ENCODE data around the gene TBC1D3H.
"Not testable (repeated sequence)": the region's sequence is repeated elsewhere in the genome, so short reads cannot be mapped to it uniquely, and the experiment has no call there.

Gene TBC1D3H

DNA sequence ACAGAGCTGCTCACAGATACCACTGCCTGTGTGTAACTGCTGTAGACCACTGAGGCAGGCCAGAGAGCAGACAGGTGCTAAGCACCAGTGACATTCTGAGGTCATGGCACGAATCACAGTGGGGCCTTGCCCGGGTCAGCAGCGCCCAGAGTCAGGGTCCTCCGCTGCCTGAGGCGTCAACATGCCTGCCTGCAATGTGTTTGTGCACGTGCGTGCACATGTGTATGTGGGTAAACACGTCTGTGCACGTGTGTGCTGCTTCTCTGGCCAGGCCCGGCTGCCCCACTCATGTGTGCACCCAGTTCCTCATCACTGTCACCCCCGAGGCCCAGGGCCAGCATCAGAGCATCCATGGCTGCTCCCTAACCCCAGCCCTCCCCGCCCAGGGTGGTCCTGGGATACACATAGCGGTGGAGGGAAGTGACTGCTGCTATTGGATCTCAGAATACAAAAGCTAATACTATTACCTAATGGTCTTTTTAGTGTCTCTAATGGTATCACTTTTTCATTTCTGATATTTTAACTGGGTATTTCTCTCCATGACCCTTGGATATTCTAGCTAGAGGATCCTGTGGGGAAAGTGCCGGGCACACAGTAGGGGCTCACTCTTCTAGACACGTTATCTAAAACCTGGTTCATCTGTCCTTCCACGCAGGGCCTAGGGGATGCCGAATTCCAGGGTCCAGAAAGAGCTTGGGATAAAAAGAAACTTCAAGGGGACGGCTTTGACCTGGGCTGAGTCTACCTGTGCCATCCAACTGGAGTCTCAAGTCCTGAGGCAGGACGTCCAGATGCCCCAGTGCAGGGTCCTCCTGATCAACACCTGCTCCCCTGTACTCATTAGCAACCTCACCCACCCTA, at the start of gene TBC1D3H:
TSS of gene TBC1D3H (minus strand) at position 51 of the 861 bp plus-strand sequence. CDS start 1,540 bp downstream, outside the sequence.
- not testable (repeated sequence) for DNase-seq

DNA sequence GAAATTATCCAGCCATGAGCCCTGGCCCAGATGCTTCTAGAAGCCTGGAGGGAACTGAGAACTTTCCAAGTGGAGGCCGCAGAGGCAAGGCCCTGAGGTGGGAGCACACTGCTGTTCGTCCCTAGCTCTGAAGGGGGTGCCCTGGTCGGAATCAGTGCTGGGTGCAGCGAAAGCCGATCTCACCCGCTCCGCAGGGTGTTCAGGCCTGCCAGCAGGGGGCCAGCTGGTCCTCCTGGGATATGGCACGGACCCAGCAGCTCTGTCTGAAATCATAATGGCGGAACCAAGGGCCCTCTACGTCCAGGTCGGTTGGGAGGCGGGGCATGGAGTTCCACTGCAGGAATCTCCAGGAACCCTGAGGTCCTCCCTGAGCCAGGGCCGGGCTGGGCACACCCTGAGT, 40.7 kb upstream of the TBC1D3H start:
- not testable (repeated sequence) for DNase-seq

DNA sequence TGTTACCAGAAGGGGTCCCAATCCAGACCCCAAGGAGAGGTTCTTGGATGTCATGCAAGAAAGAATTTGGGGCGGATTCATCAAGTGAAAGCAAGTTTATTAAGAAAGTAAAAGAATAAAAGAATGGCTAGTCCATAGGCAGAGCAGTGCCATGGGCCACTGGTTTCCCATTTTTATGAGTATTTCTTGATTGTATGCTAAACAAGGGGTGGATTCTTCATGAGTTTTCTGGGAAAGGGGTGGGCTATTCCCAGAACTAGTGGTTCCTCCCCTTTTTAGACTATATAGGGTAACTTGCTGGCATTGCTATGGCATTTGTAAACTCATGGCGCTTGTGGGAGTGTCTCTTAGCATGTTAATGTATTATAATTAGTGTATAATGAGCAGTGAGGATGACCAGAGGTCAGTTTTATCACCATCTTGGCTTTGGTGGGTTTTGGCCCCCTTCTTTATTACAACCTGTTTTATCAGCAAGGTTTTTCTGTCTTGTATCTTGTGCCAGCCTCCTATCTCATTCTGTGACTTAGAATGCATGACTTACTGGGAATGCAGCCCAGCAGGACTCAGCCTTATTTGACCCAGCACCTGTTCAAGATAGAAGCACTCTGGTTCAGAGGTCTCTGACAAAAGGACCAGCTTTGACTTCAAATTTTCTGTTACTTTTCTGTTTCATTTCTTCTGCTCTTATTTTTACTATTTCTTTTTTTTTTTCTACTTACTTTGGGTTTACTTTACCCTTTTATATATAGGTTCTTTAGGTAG, 27.1 kb upstream of the TBC1D3H start:
- DNase-seq, result not testable (repeated sequence)

DNA sequence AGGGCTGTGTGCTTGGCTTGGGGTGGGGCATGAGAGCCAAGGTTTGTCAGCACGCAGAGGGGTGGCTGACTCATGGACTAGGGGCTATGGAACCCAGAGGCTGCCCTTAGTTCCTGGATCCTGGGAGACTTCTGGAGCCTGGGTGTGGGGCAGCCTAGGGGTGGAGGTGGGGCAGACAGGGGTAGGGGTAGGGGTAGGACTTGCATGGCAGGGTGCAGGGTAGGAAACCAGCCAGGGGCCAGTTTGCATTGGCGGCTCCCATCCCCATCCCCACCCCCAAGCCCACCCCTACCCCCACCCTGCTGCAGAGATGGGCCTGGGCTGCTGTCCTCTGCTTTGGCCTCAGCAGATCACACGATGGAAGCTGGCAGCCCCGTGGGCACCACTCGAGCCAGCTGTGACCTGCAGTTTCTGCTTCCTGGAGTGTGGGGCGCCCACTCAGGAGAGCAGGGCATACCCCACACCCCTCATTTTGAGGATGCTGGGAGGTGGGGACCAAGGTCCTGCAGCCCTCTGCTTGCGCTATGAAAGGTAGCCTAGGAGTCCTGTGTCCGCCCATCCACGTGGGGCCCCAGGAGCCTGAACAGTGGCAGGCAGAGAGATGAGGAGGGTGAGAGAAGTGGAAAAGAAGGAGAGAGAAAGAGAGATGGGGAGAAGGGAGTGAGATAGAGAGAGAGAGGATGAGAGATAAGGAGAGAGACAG, 2.9 kb upstream of the TBC1D3H start:
- not testable (repeated sequence) for DNase-seq

DNA sequence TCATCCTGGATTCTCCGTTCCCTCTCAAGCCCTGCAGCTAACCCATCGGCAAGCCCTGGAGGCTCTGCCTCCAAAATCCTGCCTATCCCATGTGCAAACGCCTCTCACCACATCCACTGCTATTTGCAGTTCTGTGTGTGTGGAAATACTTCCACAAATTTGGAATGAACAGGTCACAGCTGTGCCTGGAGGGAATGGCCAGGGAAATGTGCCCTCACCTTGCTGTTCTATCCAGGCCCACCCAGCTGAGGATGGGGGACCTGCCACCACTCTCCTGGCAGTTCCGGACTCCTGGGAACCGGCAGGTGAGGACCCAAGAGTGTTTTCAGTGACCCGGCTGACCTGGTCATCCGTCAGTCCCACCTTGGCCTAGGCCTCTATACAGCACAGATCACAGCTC, 12.3 kb downstream of the TBC1D3H start:
- not testable (repeated sequence) for DNase-seq

DNA sequence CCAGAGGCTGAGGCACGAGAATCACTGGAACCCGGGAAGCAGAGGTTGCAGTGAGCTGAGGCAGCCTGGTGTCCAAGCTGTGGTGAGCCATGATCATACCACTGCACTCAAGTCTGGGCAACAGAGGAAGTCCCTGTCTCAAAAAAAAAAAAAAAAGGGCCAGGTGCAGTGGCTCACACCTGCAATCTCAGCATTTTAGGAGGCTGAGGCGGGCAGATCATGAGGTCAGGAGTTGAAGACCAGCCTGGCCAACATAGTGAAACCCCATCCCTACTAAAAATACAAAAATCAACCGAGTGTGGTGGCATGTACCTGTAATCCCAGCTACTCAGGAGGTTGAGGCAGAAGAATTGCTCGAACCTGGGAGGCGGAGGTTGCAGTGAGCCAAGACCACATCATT, 25.7 kb downstream of the TBC1D3H start:
- not testable (repeated sequence) for DNase-seq

Measured in activated naive CD4-positive, alpha-beta T cell (primary cell).